ENCODE results near the gene TXNDC2.
"Not testable (repeated sequence)": the region's sequence is repeated elsewhere in the genome, so short reads cannot be mapped to it uniquely, and the experiment has no call there.

Gene TXNDC2

DNA sequence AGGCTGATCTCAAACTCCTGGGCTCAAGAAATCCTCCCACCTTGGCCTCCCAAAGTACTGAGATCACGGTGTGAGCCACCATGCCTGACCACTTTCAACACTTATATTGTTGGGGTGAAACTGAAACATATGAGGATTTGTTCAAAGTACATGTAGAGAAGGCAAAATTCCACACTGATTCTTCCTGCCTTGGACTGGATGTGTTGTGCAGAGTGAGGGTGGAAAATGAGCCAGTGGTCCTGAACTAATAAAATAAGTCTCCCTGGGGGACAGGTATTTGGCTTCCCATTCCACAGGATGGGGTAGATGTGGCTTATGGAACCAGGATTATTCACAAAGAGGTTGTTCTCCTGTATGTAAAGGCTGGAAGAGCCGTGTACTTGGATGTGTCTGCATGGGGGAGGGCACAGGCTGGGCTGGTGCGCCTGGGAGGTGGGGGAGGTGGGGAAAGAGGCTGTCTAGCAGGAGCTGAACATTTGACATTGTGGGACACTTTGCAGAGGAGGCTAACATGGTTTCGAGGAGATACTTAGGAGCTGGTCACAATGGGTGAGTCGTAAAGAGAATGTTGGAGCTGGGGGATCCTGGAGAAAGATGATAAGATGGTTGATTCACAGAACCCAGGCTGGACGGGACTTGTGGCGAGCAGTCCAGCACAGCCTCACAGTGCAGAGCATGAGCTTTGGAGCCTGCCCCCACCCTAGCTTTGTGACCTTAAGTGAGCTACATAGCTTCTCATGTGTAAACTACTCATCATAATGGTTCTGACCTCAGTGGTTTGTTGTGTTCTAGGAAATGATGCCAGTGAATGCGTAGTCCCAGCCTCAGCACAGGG, at the start of gene TXNDC2:
Gene TXNDC2, plus strand, starts transcription at position 804 of the 835 bp plus-strand sequence. CDS start 708 bp downstream, outside the sequence.
- no peak for DNase-seq

DNA sequence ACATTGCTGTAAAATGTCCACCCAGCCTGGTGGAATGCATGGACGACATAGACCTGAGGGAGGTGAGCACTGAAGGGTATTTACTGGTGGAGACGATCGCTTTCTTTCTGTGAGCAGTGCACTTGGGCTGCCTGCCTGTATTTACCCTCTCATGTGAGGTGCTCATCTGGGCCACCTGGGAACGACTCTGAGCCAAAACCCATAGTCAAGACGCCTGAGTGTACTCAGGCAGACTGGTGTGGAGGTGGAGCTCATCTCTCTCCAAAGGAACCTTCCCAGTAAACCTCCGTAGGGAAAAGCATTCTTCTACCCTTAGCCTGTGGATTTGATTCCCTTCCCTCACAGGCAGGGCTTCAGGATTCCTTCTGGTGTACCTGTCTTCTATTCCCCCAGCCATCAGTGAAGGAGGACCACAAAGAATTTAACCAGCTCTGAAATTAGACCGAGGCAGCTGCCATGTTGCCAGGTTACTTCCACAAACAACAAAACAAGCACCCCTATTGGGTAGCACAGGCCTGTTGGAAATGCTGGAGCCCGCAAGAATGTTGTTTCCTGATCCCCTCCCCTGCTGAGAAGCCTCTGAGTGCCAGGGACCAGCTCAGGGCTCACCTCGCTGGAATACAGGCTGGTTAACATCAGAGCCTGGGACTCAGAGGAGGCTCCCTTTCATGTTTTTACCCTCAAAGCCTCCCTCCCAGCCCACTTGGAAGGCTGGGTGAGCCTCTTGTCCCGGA, 47.5 kb upstream of the TXNDC2 start:
- no peak for DNase-seq

DNA sequence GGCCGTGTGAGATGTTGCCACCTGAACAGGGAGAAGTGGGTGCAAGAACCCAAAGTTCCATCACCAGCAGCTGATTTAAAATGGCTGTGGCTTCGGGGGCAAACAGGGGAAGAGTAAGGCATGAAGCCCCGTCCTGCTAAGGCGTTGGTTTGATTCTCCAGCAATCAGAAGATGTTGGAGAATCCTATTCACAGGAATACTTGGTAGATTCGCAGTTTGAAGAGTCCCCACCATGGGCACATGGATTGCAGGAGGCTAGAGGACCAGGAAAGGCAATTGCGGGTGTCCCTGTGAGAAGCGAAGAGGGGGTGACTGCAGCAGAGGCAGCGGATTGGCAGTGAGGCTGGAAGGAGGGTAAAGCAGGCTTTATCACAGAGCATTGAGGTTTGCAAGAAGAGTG, 46.6 kb upstream of the TXNDC2 start:
- no peak for DNase-seq

DNA sequence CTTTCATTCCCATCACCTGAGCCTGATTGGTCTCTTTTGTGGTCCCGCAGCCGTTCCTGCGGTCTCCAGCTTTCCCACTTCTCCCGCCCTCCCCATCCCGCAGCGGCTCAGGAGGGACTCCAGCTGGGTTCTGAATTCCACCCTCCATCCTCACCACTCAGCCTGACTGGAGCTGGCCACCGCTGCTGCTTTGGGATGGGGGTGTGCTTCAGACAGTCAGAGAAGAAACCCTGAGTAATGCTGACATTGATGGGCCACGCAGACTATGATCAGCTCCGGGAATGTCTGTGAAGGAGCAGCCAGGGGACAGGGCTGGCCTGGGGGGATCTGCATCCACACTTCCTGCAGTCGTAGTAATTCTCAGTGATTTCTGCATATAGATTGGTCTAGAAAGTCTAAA, 45.9 kb upstream of the TXNDC2 start:
- no peak for DNase-seq

DNA sequence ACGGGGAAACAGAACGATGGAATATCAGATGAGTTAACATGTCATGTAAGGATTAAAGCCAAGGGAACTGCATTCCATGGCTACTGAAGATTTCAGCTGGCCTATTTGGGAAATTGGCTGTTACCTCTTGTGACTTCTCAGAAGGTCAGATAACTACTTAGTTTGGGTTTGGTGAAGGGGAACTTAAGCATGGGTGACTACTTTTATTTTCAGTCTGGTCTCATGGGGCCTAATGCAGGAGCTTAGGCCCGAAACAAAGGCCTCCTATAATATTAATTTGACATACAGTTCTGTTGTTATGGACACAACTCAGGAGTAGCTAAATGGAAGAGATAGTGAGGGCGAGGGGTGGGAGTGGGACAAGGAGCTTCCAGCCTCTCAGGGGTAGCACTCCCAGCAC, 44.0 kb upstream of the TXNDC2 start:
- DNase-seq = no peak

DNA sequence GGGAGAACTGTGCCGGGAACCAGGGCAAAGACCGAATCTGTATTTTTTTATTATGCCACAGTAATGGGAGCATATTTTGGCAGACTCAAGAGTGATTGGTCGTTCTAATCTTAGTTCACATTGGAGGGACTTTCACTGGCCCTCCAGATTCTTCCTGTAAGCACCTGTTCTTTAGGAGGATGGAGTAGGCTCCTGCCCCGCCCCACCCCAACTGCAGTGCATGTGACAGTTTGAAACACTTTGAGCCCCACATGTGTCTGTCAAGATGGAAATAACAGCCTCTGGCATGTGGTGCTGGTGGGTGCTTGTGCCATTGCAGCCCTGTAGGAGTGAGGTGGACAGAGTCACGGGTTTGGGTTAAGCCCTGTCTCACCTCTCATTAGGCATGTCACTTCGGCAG, 43.3 kb upstream of the TXNDC2 start:
- no peak for DNase-seq

DNA sequence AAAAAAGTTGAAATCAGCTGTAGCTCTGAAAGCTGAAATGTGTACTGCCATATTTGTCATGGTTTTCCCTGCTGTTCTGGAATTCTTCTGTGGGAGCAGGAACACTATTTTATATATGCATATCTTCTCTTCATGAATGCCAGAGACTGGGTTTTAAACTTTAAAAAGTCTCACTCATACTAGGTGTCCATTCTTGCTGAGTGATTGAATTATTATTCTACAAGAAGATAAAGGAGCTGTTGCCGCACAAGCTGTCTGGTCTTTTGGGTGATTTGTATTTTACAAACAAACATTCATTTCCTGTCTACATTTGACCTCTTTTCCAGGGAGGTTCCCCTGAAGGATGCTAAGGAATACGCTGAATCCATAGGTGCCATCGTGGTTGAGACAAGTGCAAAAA, 40.5 kb upstream of the TXNDC2 start:
- no peak for DNase-seq

DNA sequence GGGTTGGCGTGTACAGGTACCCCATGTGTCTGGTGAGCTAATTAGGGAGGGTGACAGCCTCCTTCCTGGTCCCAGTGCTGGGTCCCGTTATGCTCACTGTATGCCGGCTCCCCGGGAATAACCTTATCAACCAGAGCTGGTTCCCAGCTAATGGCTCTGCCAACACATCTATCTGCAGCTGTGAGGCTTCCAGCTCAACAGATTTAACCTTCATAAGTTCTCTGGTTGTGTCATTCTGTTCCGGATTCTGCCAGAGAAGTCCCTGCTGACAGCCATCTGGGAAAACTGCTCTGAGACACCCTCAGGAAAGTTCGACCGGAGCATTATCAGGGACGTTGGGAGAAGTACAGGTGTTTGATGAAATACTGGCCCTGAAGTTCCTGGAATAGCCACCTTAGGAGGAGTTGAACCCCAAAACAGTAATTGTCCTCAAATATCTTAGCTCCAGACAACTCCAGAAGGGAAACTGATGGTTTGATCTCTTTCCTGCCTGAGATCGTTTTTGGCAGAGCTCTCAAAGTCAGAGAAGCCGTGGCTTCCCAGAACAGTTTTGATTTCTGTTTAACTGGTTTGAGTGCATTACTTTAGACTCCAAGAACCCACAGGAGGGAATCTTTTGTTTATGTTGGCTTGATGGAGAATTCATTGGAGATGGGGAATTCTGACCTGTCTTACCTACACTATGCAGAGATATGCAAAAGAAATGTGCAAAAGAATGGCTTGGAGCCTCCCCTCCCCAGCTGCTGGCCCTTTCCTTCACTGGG, 39.4 kb upstream of the TXNDC2 start:
- DNase-seq = no peak

DNA sequence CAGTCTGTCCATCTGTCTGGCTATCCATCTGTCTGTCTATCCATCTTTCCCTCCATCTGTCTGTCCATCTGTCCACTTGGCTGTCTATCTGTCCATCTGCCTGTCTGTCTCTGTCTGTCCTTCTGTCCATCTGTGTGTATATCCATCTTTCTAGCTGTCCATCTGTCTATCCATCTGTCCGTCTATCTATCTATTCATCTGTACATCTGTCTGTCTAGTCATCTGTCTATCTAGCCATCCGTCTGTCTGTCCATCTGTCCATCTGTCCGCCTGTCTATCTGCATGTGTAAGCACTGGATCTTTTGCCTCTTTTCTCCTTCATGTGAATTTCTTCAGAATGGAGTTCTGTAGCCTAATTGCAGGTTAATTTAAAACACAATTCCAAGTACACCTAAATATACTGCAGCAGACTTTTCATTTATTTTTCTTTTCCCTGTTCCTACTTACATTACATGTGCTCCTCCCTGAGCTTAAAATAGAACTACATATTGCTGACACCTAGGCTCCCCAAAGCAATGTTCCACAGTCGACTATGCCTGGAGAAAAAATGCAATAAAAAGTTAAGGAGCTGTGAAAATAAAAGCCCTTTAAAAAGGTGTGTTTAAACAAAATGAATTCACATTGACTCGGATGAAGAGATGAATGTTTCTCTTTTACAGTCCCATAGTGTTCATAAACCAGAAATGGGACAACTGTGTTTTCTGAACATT, 37.4 kb upstream of the TXNDC2 start:
- no peak for DNase-seq

DNA sequence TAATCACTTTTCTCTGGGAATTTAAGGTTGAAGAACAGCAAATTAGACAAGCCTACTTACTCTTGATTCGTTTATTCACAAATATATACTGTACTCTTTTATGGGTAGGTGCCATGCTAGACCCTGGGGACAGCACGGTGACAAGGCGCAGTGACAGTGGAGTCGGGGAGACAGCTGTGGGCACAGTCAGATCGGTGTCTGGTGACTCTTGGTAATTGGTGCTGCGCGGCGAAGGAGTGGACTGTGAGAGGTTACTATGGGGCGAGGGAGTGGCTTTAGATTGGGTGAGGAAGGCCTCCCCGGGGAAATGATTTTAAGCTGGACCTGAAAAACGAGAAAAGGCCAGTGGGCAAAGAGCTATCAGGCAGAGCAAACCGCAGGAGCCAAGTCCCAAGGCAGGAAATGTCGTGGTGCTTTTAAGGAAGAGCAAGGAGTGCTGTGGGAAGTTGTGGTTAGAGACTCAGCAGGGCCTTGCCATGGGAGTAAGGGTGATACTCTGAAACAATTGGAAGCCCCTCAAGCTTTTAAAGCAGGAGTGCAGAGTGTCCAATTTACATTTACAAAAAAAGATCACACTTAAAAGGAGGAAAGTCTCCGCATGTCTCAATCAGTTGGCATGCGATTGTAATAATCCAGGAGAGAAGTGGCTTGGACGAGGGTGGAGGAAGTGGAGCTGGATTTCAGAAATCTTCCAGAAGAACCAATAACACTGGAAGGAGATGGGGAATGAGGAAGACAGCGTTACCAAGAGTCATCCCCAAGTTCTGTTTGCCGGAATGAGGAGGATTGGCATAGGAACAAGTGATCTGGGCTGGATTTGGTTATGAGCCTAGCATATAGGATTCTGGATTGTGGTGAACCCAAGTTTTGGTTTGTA, 36.1 kb upstream of the TXNDC2 start:
- no peak for DNase-seq

DNA sequence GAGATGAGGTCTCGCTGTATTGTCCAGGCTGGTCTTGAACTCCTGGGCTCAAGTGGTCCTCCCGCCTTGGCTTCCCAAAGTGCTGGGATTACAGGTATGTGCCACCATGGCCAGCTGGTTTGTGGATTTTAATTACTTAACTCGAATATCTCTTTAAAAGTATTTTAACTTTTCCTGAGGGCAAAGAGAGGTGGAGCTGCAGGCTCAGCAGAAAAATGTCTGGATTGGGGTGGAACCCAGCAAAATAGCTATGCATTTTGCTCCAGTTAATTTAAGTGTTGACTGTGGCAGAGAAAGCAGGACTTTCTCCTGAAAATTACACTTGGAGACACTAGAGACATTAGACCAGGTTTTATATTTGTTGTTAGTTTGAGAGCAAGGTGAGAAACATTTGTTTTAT, 35.5 kb upstream of the TXNDC2 start:
- DNase-seq = no peak

DNA sequence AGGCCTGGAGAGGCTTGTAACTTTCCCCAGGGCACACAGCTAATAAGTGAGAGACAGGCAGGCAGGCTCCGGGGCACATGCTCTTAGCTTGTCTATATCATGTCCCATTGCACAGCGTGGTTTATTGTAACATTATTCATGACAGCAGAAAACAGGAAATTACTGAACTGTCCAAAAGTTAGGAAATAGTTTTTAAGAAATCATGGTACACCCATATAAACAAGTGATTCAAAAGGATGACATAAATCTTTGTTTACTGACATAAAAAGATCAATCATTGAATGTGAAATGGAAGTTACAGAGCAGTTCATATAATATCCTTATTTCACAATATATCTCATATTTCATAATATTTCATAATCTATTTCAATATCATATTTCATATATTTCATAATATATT, 34.3 kb upstream of the TXNDC2 start:
- no peak for DNase-seq

DNA sequence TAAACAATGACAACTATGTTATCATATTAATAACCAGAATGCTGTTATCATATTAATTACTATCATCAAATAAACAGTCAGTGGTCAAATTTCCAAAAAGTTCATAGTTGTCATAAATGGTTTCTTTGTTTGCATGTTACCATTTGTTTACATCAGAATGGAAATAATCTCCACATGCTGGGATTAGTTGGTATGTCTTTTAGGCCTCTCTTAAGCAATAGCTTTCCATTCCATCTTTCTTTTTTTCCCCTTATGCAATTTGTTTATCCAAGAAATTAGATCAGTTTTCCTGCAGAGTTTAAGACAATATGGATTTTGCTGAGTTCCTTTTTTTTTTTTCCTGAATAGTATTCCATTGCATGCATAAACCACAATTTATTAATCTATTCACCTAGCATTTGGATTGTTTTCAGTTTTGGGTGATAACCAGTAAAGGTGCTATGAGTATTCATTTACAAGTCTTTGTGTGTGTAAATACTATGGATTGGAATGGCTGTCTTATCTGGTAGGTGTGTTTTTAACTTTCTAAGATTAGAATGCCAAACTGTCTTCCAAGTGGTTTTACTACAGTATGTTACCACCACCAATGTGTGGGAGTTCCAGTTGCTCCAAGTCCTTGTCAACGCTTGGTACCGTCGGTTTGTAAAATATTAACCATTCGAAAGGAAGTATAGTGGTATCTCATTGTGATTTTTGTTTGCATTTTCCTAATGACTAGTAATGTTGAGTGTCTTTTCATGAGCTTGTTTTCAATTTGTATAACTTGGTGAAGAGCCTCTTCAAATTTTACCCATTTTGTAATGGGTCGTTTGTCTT, 33.3 kb upstream of the TXNDC2 start:
- no peak for DNase-seq

DNA sequence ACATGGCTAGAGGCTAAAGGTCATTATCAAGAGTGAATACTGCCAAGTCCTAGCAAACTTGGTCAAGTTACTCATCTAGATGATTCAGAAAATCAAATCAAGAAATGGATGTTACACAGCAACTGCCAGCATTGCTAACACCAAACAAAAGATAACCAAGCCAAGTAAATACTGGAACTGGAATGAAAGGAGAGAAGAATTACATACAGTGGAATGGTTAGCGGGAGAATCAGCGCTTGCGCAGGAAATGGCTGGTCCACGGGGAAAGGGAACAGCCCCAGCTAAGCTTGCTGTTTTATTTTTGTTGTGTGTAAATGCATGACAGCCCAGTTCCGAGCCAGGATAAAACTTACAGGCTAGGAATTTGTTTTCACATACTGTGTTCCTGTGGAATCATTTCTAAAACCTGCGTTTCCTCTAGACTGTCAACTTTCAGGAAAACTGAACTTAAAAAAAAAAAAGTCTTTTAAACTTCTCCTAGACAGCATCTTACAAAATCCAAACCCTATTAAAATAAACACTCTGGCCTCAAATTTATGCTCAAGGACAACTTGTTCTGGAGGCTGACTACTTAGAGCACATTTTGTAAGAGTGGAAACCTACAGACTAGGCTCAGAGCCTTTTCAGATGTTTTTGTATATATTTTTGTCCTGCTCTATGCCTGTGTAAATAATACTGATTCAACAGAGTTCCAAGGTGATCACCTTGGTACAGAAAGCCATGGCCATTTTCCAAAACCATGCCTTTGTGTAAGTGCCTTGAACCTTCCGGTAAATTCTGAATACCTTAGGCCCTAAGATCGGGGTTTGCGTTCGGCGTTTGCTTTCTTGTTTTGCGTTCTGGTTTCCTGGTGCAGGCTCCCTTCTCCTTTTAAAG, 30.7 kb upstream of the TXNDC2 start:
- DNase-seq = no peak

DNA sequence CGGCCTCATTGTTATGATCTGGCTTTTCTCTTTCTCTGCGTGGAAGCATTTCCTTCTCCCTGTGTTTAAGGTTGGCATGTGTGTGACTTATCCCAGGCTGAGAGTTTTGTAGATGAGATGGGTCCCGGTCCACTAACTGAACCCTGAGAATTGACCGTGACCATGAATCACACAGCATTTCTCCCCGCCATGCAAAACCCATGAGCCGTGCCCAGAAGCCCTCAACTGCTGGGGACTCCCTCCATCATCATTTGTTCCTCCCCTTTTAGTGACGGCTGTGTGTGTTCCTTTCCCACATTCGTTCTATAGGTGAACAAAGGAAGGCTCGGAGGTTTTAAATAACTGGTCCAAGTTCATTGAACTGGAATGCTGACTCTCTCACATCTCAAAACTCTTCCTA, 30.1 kb upstream of the TXNDC2 start:
- DNase-seq = no peak

DNA sequence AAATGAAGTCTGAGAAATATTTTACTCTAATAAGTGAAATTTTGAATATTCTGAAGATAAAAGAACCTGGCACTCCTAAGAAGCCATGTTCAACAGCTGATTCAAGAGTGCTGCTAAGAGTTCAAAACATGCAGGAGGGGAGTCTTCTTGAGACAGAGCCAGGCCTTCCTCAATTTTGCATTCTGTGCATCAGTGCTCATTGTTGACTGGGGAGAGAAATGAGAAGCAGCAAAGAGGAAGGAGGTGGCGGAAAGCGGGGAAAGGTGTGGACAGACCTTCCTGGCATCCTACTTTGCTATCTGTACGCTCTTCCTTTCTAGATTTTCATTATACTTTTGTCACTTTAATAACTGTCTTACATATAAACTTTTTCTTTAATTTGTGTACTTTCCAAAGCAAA, 29.7 kb upstream of the TXNDC2 start:
- DNase-seq = no peak

DNA sequence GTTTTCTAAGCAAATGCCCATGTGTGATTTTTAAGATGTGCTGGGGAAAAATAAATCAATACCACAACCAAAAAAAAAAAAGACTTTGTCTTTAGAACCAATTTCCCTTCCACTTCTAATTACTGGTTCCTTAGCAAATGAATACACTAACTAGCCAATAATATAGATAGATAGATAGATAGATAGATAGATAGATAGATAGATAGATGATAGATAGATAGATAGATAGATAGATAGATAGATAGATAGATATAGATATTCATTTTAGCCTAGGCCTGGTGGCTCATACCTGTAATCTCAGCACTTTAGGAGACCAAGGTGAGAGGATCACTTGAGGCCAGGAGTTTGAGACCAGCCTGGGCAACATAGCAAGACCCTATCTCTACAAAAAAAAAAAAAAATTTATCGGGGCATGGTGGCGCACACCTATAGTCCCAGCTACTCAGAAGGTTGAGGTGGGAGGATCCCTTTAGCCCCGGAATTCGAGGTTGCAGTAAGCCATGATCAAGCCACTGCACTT, 28.2 kb upstream of the TXNDC2 start:
- DNase-seq = not testable (repeated sequence)

DNA sequence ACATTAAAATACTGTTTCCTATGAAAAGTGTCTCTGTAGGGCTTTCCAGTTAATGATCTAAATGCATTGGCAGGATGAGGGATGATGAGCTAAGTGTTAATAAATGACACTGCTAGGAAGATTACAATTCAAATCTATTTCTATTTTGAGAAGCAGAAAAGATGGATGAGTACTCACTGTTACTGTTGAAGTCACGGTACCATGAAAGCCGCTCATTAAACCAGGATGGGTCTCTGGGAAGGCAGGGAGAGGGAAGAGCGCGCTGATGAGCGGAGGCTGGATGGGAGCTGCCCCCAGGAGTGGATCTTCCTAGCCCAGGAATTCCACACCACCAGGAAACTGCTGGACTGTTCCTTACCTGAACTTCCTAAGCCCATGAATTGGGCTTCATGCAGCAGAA, 27.1 kb upstream of the TXNDC2 start:
- DNase-seq = no peak

DNA sequence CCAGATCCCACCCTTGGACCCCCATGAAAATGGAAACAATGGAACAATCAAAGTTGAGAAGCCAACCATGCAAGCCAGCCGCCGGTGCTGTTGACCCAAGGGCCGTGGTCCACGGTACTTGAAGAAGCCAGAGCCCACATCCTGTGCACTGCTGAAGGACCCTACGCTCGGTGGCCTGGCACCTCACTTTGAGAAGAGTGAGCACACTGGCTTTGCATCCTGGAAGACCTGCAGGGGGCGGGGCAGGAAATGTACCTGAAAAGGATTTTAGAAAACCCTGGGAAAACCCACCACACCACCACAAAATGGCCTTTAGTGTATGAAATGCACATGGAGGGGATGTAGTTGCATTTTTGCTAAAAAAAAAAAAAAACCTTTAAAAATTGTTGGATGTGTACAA, 26.5 kb upstream of the TXNDC2 start:
- no peak for DNase-seq

DNA sequence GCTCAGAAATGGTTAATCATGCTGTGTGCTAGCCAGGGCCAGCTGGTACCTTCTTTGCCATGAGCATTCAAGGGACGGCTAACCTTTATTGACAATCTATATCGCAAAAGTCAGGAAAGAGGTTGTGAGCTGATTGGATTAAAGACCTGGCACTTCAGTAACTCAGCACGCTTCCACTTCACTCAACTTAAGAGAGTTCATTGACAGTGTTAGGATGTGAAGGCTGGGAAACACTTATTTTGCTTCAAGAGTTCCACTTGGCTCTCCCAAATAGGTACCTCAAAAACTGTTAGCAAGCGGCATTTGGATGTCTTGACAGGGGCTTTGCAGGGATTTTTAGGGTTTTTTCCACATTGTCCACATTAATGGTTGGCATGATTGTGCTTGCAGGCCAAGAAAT, 25.1 kb upstream of the TXNDC2 start:
- DNase-seq = no peak

All from activated CD4-positive, alpha-beta T cell treated with anti-CD3 and anti-CD28 coated beads, Interleukin-2, amount 50 U/mL, for 4 hours (primary cell).